Stimulated activated naive CD4-positive, alpha-beta T cell (primary cell): ENCODE measurements around the gene FOXB2.
"Not testable (repeated sequence)": the region's sequence is repeated elsewhere in the genome, so short reads cannot be mapped to it uniquely, and the experiment has no call there.

Experiments used
- DNase-seq, 6 experiments: peaks; one replicate each; lab custom pipeline; 2025; lab: John Stamatoyannopoulos, UW

Gene FOXB2

DNA sequence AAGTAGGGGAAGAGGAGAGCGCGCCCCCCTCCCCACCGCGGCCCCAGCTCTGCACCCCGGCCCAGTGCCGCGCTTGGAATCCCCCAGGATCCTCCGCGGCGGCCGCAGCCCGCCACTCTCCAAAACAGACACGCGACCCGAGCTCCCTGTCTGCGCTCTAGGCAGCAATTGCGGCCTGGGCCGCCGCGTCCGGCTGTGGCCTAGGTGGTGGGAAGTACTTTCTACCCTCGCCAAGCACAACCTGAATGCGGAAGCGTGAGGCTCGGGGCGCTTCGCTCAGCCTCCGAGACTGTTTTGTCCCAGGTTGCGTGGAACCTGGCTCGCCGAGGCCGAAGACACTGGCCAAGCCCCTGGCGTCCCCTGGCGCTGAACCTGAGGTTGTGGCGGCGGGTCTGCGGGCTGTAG is 3.3 kb upstream of the FOXB2 start:
- DNase-seq, result no peak

DNA sequence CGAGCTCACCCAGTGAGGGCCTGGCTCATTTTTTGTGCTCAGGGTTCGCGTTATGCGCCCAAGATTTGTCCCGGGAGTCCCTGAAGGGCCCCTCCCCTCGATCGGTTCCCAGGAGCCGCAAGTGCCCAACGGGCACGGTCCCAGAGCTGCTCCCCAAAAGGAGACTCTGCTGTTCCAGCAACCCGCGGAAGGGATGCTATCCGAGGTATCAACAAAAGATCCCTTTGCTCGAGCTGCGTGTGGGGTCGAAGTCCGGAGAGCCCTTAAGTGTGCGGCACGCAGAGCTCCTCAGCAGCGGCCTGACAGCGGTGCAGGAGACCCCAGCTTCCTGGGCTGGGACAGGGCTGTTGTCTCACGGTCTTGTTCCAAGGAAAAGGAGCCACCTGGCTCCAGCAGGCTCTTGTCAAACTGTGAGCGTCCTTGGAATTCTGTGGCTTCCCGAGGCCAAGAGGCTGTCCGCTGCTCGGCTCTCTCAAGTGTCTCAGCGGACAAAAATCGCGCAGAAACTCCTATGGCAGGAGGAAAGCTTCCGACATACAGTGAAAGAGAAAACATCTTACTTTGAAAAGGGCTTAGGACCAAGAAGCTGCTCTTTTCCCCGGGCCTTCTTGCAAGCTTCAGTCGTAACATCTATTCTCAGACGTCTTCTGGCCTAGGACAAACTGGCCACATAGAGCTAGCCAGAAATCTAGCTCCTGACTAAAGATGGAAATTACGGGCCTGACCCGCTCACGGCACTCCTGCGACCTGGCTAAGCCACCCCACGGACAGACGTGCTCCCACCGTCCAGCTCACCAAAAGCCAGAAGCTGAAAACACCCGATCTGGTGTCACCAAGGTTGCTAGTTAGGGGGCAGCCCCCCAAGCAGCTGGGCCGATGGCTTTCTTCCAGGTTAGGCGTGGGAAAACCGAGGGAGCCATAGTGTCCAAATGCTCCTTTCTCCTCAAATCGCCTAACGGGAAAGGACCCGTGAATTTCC is 2.6 kb upstream of the FOXB2 start:
- DNase-seq, result no peak

DNA sequence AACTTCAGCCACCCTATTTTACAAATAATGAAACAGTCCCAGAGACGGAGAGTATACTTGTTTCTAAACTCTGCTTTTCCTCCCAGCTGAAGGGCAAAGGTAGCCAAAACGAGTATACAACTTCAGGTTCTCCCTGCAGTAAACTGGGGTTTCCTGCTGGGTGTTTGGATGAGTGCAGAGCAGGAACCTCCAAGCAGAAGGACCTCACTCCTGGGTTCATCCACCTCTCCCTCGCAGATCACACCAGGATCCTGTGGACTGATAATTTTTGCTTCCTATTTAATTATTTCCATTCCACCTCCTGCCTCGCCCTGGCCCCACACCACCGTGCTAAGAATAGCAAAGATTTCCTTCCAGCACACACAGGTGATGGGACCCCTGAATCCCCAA is 2.0 kb upstream of the FOXB2 start:
- no peak for DNase-seq

DNA sequence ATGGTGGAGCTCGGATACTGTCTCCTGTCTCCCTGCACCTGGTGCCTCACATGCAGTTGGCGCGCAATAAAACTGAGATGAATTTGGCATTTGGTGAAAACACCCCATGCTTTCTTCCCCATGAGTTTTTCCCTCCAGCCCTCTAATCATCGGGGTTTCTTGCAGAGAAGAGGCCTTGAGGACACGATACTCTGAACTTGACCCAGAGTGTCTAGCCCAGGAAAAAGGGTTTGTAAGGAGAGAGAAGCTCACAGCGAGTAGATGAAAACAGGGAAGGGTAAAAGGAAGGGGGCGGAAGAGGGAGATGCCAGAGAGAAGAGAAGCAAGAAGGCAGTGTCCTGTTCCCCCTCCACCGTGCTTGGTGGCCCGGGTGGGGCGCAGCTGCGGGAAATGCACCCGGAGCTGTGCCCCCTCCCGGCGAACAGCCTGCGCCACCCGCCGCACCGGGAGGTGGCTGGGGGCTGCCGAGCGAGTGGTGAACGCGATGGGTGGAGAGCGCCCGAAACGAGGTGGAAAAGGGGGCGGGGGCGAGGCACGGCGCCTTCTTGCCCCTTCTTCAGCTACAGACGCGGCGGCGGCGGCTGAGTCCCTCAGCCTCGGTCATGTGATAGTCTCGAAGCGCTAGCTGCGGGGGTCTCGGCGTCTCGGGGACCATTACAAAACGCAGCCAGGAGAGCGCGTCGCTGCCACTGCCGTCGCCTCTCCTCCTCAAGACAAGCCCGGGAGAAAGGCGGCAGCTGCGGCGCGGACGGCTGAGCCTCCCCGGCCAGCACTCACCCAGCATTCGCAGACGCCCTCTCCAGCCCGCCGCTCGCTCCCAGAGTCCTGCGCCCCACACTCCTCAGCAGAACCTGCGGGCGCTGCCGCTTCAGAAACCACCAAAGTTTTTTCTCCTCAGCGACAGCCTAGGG is 1.1 kb upstream of the FOXB2 start:
- DNase-seq, result no peak

DNA sequence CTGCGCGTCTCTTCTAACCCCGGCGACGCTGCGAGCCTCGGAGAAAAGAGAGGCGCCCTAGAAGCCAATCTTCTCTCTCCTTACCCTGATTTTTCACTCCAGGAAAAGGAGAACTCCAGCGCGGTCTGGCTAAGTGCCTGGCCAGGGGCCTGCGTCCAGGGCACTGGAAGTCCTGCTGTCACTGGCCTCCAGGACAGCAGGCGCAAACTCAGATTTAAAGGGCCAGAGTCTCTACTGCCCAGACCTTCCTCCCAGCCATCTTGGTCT is 553 bp upstream of the FOXB2 start:
- no peak for DNase-seq

DNA sequence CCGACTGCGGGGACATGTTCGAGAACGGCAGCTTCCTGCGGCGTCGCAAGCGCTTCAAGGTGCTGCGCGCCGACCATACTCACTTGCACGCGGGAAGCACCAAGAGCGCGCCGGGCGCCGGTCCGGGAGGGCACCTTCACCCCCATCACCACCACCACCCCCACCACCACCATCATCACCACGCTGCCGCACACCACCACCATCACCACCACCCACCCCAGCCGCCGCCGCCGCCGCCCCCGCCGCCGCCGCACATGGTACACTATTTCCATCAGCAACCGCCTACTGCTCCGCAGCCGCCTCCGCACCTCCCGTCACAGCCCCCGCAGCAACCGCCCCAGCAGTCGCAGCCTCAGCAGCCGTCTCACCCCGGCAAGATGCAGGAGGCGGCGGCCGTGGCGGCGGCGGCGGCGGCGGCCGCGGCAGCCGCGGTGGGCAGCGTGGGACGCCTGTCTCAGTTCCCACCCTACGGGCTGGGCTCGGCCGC is 514 bp downstream of the FOXB2 start:
- DNase-seq, result no peak

DNA sequence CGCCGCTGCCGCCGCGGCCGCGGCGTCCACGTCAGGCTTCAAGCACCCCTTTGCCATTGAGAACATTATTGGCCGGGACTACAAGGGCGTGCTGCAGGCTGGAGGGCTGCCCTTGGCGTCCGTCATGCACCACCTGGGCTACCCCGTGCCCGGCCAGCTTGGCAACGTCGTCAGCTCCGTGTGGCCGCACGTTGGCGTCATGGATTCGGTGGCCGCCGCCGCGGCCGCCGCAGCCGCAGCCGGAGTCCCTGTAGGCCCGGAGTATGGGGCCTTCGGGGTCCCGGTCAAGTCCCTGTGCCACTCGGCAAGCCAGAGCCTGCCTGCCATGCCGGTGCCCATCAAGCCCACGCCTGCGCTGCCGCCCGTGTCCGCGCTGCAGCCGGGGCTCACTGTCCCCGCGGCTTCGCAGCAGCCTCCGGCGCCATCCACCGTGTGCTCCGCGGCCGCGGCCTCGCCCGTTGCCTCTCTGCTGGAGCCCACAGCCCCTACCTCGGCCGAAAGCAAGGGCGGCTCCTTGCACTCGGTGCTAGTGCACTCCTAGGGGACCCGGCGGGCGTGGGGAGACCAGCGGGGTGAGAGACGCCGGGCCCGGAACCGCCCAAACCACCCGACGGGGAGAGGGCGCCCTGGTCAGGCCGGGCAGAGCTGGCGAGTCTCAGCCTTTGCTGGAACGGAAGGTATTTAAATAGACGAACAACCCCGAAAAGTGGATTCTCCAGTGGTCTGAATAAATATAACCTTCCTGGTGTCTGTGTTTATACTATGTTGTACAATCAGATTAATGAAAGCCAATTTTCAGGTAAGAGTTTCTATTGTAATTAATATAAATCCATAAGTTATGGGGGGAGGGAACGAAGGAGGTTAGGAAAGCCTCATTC is 1.2 kb downstream of the FOXB2 start:
- no peak for DNase-seq

DNA sequence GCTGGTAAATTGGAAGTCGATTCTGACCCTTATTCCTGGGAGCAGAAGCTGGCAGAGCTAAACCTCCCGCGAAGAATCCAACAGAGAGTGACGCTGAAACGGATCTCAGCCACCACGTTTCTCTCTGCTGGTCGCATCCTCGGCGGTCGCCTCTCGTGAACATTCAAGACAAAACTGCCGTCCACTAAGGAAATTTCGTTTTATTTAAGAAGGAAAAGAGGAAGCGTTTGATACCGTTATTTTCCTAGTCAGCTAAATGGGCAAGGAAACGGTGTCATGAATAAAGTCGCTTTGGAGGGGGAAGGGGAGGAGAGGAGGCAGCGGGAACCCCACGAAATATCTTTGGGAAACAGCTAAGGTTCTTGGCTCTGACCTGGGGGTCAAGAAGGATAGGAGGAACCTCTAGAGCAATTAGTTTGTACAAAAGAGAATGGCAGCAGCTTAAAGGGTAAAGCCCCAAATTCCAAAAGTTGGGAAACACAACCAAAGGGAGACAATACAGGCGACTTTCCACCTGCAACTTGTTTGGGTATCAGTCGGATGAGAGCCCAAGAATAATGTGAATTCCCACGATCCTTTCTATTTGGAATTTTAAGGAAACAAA is 1.9 kb downstream of the FOXB2 start:
- DNase-seq, result no peak

DNA sequence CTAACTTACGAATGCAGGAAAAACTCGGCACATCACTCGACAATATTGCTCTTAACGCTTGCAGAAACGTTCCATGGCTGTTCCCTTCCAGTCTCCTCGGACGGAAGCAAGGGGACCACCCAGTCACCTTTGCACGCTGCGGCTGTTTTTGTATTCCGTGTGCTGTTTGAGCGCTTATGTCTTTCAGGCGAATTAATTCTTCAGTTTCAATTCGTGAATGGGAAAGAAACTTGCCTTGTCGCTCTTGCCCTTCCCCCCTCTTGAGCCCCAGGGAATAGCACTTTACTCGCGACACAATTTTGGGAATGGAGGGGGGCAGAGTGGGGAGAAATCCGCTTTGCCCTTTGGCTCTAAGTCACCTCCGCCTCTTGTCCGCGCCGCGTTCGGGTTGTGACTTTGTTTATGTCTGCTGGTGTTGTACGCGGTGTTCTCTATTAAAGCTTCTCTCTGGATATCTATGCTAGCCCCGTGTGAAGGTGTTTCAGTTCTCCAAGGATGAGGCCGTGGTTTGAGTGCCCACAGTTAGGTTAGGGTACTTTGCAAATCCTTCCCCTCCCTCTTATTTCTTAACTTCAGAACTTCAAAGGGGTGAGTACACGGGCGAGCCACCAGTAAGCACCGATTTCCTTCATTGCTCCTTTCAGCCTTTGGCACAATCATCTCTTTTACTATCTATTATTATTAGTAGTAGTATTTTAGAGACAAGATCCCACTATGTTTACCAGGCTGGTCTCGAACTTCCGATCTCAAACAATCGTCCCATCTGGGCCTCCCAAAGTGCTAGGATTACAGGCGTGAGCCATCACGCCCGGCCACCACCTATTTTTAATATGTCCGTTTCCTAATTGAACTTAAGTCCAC is 2.7 kb downstream of the FOXB2 start:
- DNase-seq, result no peak

DNA sequence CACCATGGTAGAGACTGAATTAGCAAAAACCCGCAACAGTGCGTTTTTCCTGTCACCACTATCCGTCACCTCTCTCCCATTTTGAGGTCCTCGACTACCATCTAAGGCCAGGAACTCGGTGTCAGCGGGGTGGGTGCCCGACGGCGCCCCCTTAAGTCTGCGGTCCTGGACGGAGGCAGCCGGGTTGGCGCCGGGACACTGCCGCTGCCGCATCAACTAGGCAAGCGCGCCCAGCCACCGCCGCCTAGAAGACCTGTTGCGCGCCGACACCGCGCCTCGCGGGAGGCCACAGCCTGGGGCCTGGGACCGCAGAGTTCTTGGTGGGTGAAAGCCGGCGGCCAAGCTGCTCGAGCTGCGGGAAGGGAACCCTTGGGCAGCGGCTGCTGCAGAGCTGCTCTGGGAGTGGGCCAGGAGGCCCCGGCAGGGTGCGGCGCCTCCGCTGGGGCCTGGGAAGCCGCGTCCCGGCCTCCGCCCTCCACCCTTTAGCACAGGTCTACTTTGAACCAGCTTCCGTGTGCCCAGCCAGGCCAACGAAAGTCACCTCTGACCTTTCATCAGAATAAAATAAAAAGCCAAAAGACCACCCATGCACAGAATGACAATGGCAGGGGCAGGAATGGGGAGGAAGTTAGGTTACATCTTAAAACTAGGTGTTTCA is 3.5 kb downstream of the FOXB2 start:
- no peak for DNase-seq

DNA sequence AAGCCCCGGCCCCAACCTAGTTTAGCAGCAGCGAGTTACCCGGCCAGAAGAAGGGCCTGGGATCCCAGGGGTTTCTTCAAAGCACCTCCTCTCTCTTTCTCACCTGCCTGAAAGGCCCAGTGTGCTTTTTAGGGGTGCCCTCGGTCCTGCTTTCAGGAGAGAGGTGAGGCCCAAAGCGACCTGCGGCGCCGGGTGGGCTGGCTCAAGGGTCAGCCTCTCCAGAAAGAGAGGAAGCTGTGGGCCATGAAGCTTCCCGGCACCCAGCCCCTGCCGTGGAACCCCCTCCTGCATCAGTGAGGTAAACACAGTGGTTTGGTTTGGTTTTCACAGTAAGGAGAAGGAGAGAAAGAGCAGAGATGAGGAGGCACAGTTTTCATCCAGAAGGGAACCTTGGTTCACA is 4.3 kb downstream of the FOXB2 start:
- DNase-seq, result no peak

DNA sequence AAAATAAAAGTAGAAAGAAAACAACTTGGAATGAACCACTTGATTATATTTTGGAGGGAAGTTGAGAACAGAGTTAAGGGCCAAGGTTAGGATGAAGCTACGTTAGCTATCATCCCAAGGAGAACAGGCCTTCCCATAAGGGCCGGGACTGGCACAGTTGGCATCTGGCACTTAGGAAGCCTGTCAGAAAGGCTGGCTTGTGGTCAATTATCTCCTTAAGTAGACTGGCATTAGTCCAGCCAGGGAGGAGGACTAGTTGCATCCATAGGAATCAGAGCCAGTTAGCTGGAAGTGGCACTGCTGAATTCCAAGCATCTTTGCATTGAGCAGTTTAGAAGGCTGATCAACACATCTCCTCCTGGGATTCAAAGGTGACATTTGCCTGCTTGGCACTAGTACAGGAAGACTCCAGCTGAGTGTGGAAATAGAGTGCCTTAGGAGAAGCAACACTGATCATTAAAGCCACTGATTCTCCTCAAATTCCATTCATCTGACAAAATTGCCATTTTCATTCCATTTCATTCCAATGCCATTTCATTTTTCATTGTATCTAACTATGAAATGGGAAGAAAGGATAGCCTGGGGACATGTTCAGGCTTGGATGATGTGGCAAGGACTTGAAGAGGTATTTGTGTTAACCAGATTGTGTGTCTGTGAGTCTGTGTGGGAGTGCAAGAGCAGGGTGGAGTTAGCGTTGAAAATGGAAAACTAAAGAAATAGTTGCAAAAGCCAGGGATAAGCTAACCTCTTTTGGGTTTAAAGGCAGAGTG is 5.5 kb downstream of the FOXB2 start:
- no peak for DNase-seq

DNA sequence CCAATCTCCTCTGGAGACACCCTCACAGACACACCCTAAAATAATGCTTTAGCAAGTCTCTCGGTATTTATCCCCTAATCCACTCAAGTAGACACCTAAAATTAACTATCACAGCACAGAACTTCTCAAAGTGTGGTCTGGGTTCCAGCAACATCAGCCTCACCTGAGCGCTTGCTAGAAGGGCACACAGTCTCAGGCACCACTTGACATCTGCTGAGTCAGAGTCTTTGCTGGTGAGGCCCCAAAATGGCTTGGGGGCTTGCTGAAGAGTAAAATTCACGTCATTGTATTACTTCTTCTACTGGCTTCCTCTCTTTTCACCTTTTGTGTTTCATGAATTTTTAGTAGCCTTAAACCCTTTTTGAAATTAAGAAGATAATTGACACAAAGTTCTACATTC is 9.0 kb downstream of the FOXB2 start:
- no peak for DNase-seq

DNA sequence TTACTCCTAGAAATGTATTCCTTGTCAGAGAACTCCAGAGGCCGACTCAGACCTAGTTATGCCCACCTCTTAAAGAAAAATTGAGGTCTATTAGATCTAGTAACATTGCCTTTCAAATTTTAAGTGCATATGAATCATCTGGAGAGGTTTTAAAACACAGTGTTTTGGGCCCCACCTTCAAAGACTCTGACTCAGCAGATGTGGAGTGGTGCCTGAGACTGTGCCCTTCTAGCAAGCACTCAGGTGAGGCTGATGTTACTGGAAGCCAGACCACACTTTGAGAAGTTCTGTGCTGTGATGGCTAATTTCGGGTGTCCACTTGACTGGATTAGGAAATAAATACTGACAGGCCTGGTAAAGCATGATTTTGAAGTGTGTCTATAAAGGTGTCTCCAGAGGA is 10.6 kb downstream of the FOXB2 start:
- DNase-seq, result no peak

DNA sequence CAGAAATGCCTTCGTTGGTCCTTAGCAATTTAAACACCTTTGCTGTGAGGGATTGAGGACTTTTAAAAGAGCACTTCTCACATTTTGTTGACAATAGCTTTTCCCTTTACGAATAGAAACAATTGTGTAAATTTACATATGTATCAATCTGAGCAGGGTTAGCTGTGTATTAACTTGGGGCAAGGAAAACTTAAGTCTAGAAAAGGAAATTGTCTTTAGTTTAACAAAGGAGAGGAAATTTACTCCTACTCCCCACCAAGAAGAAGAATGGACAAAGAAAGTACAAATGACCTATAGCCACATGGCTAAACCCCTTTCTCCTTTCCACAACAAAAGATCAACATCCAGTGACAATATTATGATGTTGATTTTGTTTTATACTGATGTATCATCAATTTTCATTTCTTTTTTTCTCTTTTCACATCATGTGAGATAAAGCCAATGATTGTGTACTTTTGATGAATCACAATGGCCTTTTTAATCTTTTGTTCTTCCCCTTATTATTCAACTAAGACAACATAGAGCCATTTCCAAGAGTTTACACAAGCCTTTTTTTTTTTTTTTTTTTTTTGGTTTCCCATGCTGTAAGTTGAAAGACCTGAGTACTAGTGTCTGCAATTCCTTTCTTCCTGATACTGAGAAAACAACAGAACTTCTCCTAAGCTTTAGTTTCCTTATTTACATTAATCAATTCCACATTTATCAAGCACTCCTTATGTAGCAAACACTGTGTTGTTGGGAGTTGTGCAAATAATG is 19.0 kb downstream of the FOXB2 start:
- DNase-seq, result no peak

DNA sequence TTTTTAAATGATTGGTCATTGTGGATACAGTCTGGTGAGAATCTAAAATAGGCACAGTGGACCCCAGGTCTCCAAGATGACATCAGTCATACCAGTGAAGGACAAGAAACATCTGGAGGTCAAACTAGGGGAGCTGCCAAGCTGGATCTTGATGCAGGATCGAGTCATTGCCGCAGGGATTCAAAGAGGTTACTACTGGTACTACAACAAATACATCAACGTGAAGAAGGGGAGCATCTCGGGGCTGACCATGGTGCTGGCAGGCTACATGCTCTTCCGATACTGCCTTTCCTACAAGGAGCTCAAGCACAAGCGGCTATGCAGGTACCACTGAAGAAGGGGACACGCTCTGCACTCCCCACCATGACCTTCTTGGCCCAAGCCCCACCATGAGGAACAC is 20.9 kb downstream of the FOXB2 start:
- DNase-seq, result no peak

DNA sequence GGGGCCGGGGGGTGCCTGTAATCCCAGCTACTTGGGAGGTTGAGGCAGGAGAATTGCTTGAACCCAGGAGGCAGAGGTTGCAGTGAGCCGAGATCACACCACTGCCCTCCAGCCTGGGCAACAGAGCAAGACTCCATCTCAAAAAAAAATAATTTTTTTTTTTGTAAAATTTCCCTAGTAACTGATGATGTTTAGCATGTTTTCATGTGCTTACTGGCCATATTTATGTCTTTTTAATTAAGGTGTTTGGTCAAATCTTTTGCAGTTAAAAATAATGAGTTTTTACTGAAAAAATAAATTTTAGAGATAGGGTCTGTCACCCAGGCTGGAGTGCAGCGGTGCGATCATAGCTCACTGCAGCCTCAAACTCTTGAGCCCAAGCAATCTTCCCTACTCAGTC is 24.3 kb downstream of the FOXB2 start:
- not testable (repeated sequence) for DNase-seq

DNA sequence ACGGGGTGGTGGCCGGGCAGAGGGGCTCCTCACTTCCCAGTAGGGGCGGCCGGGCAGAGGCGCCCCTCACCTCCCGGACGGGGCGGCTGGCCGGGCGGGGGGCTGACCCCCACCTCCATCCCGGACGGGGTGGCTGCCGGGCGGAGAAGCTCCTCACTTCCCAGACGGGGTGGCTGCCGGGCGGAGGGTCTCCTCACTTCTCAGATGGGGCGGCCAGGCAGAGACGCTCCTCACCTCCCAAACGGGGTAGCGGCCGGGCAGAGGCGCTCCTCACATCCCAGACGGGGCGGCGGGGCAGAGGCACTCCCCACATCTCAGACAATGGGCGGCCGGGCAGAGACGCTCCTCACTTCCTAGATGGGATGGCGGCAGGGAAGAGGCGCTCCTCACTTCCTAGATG is 41.2 kb downstream of the FOXB2 start:
- DNase-seq, result not testable (repeated sequence)
